GM18526 (cell line): ENCODE data around the gene SENP7.

Experiments used
- POLR2A ChIP-seq: IDR thresholded peaks from 3 replicates; pipeline ENCODE4 v1.6.1; 2011; ENCODE audit not compliant: insufficient read length; ENCODE audit errors: extremely low read depth

The SENP7 gene

DNA sequence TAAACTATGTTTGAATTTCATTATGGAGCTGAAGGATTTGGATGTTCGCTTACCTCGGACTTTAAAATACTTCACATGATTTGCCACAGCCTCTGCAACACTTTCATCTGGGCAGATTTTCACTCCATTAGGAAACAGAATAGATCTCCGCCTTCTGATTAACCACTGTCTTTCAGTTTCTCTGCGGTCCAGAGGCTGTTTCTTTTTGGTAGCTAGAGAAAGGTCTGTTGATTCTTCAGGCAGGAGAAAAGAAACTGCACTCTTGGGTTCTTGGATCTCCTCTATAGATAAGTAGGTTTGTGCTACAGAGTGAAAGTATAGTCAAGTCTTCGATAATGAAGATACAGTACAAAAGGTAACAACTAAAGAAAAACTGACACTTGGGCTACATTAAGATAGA, 193.5 kb downstream of the SENP7 start:
- TF ChIP-seq POLR2A, result no peak

DNA sequence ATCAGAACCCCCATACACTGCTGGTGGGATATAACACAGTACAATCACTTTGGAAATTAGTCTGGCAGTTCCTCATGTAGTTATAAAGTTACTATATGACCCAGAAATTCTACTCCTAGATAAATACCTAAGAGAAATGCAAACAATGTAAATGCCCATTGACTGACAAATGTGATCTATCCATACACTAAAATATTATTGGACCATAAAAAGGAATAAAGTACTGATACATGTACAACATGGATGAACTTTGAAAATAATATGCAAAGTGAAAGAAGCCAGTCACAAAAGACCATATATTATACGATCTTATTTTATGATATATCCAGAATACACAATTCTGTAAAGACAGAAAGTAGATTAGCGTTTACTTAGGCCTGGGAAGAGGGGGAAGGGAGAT, 200.5 kb downstream of the SENP7 start:
- no peak for TF ChIP-seq POLR2A

DNA sequence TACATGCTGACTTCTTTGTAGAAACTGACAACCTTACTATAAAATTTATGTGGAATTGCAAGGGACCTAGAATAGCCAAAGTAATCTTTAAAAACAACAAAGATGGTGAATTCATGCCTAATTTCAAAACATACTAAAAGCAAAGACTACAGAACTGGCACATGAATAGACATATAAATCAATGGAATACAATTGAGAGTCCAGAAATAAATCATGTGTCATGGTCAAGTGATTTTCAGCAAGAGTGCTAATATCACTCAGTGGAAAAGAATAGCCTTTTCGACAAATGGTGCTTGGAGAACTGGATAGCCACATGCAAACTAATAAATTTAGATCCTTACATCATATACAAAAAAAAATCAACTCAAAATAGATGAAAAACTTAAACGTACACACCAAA, 201.3 kb downstream of the SENP7 start:
- no peak for TF ChIP-seq POLR2A

DNA sequence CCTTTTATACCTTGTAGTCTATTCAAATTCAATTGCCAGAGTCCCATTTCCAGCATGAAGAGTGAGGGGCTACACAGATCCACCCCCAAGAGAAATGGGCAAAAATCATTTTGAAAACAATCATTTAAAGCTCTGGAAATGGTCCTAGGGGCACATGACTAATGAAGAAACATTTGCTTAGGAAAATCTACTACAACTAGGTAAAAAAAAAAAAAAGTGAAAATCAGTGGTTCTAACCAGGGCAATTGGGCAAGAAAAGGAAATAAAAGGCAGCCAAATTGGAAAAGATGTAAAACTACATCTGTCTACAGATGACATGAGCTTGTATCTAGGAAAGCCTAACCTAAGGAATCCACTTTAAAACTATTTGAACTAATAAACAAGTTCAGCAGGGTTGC, 202.0 kb downstream of the SENP7 start:
- TF ChIP-seq POLR2A, result no peak

DNA sequence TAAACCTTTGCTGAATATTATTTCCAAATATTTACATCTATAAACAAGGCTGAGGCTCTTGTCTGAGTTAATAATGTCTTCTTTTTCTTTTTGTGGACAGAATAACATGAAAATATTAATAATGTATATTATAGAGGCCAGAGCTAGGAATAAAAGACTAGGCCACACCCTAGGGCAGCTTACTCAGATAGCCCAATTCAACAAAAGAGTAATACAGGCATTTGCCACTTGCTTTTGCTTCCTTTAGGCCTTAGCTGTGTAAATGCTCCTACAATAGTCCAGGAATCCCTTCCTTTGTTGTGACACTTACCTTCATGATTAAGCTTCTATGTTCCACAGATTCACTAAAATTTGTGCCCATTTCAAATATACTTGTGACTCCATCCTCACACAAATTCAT, 209.2 kb downstream of the SENP7 start:
- no peak for TF ChIP-seq POLR2A

DNA sequence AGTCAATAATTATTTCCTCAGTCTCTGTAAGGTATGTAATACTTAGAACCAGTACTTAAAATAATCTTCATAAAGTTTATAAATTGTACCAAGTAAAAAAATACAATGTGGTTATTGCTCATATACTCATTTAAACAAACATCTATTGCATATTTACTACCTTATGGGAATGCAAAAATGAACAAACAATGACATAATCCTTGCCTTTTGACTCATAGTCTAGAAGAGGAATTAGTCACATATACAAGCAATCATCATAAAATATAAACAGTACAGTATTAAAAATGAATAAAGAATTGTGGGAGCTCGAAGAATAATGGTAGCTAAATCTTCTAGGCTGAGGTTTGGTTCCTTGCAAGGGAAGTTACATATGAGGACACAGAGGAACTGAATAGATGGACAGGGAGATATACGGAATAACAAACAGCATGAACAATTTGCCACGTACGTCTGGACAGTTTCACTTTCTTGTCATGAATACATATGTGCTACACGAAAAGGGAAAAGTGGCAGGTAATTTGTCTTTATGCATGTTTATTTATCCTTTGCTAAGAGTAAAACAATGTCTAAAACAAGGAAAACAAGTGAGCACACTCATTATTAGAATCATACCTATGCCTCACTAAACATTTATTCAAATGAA, 209.8 kb downstream of the SENP7 start:
- no peak for TF ChIP-seq POLR2A

DNA sequence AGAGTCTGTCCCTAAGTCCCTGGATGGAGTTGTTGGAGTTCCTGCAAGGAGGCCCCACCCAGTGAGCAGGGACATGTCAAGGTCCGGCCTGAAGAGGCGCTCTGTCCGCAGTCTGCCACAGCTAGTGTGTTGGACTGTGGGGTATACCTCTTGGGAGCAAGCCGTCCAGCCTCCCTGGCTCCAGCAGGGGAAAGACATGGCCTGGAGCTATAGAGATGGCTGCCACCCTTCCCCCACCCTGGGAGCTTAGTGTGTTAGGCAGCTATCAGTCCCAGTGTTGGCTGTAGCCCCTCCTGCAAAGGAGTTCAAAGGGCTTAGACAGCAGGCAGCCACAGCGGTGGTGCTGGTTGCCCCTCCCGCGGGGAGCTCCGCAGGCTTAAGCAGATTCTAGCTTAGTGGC, 212.9 kb downstream of the SENP7 start:
- TF ChIP-seq POLR2A, result no peak

DNA sequence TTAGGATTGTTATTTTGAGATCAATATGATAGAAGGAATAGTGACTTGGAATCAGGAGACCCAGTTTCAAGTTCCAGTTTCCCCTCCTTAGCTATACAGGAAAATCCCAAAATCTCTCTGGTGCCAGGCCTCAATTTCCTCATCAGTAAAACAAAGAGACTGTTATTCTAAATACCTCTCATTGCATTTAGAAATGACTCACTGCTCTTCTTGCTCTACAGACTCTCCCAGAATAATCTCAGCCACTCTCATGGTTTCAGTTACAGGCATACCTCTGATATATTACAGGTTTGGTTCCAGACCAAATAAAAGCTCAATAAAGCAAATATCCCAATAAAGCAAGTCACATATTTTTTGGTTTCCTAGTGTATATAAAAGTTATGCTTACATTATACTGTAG, 221.0 kb downstream of the SENP7 start:
- TF ChIP-seq POLR2A, result no peak

DNA sequence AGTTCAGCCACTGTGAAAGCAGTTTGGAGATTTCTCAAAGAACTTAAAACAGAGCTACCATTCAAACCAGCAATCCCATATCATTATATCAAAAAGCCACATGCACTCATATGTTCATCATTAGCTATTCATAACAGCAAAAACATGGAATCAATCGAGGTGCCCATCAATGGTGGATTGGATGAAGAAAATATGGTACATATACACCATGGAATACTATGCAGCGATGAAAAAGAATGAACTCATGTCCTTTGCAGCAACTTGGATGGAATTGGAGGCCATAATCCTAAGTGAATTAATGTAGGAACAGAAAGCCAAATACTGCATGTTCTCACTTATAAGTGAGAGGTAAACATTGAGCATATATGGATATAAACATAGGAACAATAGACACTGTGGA, 224.7 kb downstream of the SENP7 start:
- TF ChIP-seq POLR2A, result no peak

DNA sequence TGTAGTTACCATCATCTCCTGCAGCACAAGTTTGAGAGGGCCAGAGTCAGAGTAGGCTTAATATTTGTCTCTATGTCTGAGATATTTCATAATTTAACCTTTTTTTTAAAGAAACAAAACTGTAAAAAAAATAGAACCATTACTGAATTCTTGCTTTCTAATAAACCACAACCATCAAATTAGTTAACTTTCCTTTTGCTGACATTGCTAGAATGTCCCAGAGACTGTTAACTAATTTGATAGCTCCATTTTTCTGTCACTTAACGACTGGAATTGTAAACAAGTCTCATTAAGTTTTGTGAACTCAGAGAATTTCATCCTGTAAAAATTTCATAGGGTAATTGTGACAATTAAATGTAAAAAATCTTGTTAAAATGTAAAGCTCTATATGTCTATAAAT, 228.3 kb downstream of the SENP7 start:
- no peak for TF ChIP-seq POLR2A

DNA sequence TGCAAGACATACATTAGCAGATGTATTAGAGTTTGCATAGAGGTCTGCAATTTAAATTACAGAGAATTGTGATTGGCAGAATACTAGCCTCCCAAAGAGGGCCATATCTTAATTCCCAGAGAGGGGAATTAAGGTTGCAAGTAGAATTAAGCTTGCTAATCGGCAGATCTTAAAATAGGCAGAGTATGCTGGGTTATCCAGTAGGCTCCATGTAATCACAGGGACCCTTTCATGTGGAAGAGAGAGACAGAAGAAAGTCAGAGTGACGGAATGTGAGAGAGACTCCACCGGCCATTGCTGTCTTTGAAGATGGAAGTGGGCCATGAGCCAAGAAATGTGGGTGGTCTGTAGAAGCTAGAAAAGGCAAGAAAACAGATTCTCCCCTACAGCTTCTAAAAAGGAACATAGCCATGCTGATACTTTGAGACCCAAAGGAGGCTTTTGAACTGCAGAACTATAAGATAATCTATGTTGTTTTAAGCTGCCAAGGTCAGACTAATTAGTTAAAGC, 231.4 kb downstream of the SENP7 start:
- TF ChIP-seq POLR2A, result no peak

DNA sequence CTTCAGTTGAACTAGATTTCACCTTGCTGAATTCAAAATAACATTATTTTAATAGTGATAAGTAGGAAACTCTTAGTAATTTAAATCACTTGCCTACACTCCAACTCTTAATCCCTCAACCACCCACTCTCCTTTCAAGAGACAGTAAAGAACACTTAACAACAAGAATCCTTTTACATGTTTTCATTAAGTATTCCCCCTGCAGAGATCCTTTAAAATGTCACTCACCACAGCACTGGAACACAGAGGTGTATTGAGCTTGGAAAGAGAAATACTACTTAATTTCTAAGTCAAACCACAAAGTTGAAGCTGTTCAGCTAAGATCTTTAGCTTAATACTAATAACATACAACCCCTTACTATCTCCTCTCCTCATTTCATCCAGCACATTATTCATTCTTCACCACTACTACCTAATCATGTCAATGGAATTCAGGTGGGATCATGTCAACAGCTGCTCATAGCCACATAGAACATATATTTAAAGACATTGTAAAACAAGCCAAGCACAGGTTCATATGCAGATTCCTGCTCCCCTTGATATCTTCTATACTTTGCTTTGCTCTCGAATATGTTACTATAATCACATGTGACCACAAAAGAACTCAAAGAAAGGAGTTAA, 233.1 kb downstream of the SENP7 start:
- no peak for TF ChIP-seq POLR2A

DNA sequence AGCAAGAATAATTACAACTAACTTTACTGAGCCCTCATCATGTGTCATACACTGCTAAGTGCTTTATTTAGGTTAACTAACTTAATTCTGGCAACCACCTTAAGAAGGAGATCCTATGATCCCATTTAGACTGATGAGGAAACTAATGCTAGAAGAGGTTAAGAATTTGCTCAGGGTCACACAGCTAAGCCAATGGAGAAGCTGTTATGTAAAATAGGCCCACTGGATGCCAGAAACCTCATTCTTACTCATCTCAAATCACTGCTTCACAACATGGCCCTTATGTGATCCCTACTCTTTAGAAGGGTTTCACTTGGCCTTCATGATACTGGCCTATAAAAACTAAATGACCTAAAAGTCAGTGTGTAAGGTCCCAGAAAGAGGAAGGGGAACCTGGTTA, 233.8 kb downstream of the SENP7 start:
- no peak for TF ChIP-seq POLR2A

DNA sequence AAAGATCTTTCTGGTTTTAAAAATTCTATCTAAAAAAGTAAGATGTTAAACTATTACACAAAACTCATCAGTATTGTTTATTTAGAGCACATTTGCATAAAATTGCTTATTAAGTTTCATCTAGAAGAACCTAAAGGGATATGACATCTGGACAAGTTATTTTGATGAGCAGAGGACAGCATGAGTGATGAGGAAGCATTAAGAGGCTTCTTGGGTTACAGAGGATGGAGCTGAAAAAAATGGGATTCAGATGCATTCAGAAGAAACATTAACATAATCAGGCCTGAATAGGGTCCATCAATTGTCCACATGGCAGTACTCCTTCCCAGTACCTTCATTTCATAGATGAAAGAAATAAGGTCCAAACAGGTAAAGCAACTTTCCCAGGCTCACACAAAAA, 234.3 kb downstream of the SENP7 start:
- TF ChIP-seq POLR2A, result no peak
